Mesodermal cell (in vitro differentiated cells): ENCODE data around the gene KRT73.

Source experiments
- H3K27ac ChIP-seq: 2 replicates; pipeline ENCODE4 v1.7.0; 2013; ENCODE audit warnings: mild to moderate bottlenecking, low read depth, low read length, moderate library complexity; ENCODE audit not compliant: severe bottlenecking
- H3K36me3 ChIP-seq: 2 replicates; pipeline ENCODE4 v1.7.1; 2013; ENCODE audit warnings: mild to moderate bottlenecking, low read length, moderate library complexity; ENCODE audit not compliant: control insufficient read depth, insufficient read depth
- H3K4me1 ChIP-seq: one replicate; pipeline ENCODE4 v1.7.1; 2013; ENCODE audit warnings: mild to moderate bottlenecking, low read length; ENCODE audit not compliant: insufficient read depth, control insufficient read depth, poor library complexity, severe bottlenecking
- H3K4me3 ChIP-seq: 2 replicates; pipeline ENCODE4 v1.7.0; 2013; ENCODE audit warnings: low read length, control low read depth, mild to moderate bottlenecking; ENCODE audit not compliant: insufficient read depth, poor library complexity, severe bottlenecking; ENCODE audit errors: extremely low read depth
- H3K9me3 ChIP-seq: 2 replicates; pipeline ENCODE4 v1.7.1; 2013; ENCODE audit warnings: mild to moderate bottlenecking, low read length, moderate library complexity; ENCODE audit not compliant: control insufficient read depth
- WGBS, 2 experiments: methylation state at CpG; one replicate each; pipeline ENCODE4 v1.1.5; 2013; ENCODE audit warnings: missing lambda C conversion rate in 2 of 2; ENCODE audit not compliant: insufficient coverage in 2 of 2; 5-methylcytosine and 5-hydroxymethylcytosine counted together

The KRT73 gene

DNA sequence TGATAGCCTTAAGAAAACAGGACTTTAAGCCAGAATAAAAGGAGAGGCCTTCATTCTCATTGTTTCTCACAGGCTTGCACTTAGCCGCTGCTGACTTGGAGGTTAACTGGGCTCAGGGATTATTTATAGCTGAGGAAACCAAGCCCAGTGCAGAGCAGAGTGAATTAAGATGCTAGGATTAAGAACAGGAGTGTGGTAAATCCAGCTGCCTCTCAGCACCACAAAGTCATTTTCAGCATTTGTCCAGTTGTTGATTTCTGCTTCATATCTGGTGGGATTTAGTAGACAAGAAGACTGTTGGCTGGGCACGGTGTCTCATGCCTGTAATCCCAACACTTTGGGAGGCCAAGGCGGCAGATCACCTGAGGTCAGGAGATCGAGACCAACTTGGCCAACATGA, 14.3 kb upstream of the KRT73 start:
- Histone ChIP-seq H3K9me3 (no peaks in the 10 kb centered on the region), H3K4me3 (no peak overlapping the region), H3K27ac (no peak overlapping the region), H3K4me1 (no peaks in the 10 kb centered on the region), H3K36me3 (no peaks in the 10 kb centered on the region)
- 79 to 90% methylated on average over 4 of the region's 4 CpGs for WGBS, 2 experiments

- H3K27ac ChIP-seq, result no peak overlapping the region
- H3K4me3 ChIP-seq, result no peak overlapping the region
- no peaks in the 10 kb centered on the region for H3K9me3 ChIP-seq
- 87 to 88% methylated on average over 5 of the region's 6 CpGs for WGBS, 2 experiments
- H3K36me3 ChIP-seq, result no peaks in the 10 kb centered on the region
- no peaks in the 10 kb centered on the region for H3K4me1 ChIP-seq
Measured at GRCh38 chr12:52631676-52632459, 13.5 kb upstream of the KRT73 start.

- no peaks in the 10 kb centered on the region for H3K9me3 ChIP-seq
- no peak overlapping the region for H3K4me3 ChIP-seq
- H3K36me3 ChIP-seq, result no peaks in the 10 kb centered on the region
- 56 to 59% methylated on average over 3 to 4 of the region's 4 CpGs for WGBS, 2 experiments
- no peak overlapping the region for H3K27ac ChIP-seq
- H3K4me1 ChIP-seq, result no peaks in the 10 kb centered on the region
Measured at GRCh38 chr12:52631264-52631663, 12.9 kb upstream of the KRT73 start.

- 71% methylated on average over 1 of the region's 4 CpGs; no CpG with 5 or more reads in 1 of the 2 experiments for WGBS, 2 experiments
- Histone ChIP-seq H3K27ac (no peak overlapping the region), H3K4me3 (no peak overlapping the region), H3K36me3 (no peaks in the 10 kb centered on the region), H3K9me3 (no peaks in the 10 kb centered on the region), H3K4me1 (no peaks in the 10 kb centered on the region)
Measured at GRCh38 chr12:52630599-52631200, 12.3 kb upstream of the KRT73 start.

GRCh38 chr12:52630008-52630500, 11.7 kb upstream of the KRT73 start:
- H3K27ac ChIP-seq, result no peak overlapping the region
- no peak overlapping the region for H3K4me3 ChIP-seq
- H3K4me1 ChIP-seq, result no peaks in the 10 kb centered on the region
- 71 to 84% methylated on average over 5 to 6 of the region's 7 CpGs for WGBS, 2 experiments
- no peaks in the 10 kb centered on the region for H3K36me3 ChIP-seq
- H3K9me3 ChIP-seq, result no peaks in the 10 kb centered on the region

DNA sequence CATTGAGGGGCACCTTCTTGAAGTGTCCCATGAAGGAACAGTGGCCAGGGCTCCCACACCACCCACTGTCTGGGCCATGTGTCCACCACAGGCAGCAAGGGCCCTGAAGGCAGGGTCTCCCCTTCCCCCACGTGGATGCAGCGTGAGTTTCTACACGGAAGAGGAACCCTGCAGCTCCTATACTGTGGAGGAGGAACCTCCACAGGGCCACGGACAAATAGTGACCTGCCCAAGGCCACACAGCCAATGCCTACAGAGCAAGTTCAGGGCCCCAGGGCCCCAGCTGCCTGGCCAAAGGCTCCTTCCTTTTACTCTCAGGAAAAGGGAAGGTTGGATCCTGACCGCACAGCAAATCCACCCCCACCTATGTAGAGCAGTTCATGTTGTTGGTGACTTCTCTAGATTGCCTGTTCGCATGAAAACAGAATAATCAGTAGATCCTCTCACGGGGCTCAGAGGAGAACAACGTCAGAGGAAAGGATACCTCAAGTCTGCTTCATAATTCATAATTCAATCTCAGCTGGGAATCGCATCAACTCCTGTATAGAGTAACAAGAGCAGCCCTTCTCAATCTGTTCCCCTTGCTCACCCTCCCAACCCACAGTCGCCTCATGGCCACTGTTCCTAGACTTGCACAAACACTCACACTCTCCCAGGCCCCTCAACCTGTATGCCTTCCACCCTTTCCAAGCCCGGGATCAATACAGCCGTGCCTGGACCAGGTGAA, 11.1 kb upstream of the KRT73 start:
- Histone ChIP-seq H3K4me3 (no peak overlapping the region), H3K4me1 (no peaks in the 10 kb centered on the region), H3K27ac (no peak overlapping the region), H3K9me3 (no peaks in the 10 kb centered on the region), H3K36me3 (no peaks in the 10 kb centered on the region)
- 86% methylated on average over 6 to 10 of the region's 12 CpGs for WGBS, 2 experiments

DNA sequence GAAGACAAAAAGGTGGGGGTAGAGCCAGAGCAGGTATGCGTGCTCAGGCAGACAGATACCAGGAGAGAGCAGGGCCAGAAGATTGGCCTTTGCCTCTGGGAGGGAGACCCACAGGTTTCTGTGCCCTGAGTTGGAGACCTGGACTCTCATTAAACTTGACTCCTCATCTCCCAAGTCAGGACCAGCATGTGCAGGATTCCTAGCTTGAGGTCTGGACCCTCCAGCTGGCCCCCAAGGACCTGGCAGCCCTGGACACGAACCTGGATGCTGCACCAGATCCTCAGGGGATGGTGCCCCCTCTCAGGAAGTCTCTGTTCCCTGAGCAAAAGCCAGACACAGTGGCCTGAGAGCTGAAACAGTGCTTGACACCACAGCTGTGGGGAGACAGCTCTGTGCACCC, 10.5 kb upstream of the KRT73 start:
- WGBS, 2 experiments, result 88 to 93% methylated on average over 2 of the region's 2 CpGs
- no peak overlapping the region for H3K27ac ChIP-seq
- no peaks in the 10 kb centered on the region for H3K36me3 ChIP-seq
- no peak overlapping the region for H3K4me3 ChIP-seq
- H3K9me3 ChIP-seq, result no peaks in the 10 kb centered on the region
- no peaks in the 10 kb centered on the region for H3K4me1 ChIP-seq

DNA sequence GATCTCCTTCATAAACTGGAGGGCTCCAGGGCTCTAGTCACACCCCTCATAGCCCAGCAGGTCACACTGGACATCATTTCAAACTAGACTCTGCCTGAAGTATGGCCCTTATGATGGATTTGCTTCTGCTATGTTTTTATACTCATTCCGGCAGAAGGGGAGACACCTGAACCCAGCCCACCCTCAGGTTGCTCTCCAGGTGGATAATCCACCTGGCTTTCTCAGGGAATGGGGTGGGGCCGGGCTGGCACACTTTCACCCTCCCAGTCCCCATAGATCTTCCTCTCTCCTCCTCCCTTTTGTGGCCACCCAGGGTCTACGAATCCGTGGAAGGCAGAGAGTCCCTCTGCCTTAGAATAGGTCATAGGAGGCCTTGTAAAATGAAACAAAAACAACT, 9.8 kb upstream of the KRT73 start:
- Histone ChIP-seq H3K9me3 (no peaks in the 10 kb centered on the region), H3K4me1 (no peaks in the 10 kb centered on the region), H3K27ac (no peak overlapping the region), H3K4me3 (no peak overlapping the region), H3K36me3 (no peaks in the 10 kb centered on the region)
- WGBS, 2 experiments, result 75% methylated on average over 1 of the region's 4 CpGs; no CpG with 5 or more reads in 1 of the 2 experiments

DNA sequence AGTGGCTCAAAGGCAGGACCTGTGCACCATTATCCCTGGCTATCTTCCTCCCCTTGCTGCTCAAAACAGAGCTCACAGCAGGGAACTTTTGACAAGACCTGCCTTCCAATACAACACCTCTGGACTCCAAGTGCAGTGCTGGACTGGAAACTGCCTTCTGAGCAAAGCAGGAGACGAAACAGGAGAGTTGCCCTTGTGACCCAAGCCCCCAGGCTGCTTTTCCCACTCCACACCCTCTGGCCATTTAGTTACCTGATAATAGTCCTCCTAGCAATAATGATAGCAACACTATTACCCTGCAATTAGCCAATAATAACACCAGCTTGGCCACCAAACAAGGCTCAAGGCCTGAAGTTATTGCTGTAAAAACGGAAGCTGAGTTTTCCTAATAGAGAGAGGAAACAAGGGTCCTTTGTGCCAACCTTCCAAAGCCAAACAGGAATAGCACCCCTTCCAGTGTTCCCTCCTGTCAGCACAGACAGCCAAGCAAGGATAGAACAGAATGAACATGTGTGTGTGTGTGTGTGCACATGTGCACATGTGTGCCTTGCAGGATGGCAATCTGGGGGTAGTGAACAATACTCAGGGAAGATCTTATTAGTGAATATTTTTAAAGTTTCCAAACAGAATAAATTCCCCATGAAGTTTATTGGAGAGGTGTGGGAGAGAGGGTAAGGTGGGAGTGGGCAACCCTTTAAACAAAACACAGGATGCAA, 9.2 kb upstream of the KRT73 start:
- WGBS, 2 experiments, result 81 to 88% methylated on average over 1 to 2 of the region's 2 CpGs
- Histone ChIP-seq H3K4me3 (no peak overlapping the region), H3K9me3 (no peaks in the 10 kb centered on the region), H3K27ac (no peak overlapping the region), H3K4me1 (no peaks in the 10 kb centered on the region), H3K36me3 (no peaks in the 10 kb centered on the region)

- Histone ChIP-seq H3K27ac (no peak overlapping the region), H3K36me3 (no peaks in the 10 kb centered on the region), H3K4me1 (no peaks in the 10 kb centered on the region), H3K4me3 (no peak overlapping the region), H3K9me3 (no peaks in the 10 kb centered on the region)
- 93% methylated on average over 2 of the region's 5 CpGs; no CpG with 5 or more reads in 1 of the 2 experiments for WGBS, 2 experiments
Measured at GRCh38 chr12:52622349-52622748, 4.0 kb upstream of the KRT73 start.
